Measurements from ENCODE around the gene FADS1.

The FADS1 gene

GRCh38 chr11:61844909-61845565 is 28.2 kb upstream of the FADS1 start:
- peak; percentile 75 for DNase-seq

- DNase-seq, result no peak
Measured at GRCh38 chr11:61842528-61842820, 25.7 kb upstream of the FADS1 start.

GRCh38 chr11:61841636-61842527 is 25.1 kb upstream of the FADS1 start:
- no peak for DNase-seq

GRCh38 chr11:61840371-61840770 is 23.6 kb upstream of the FADS1 start:
- DNase-seq, result no peak

GRCh38 chr11:61839742-61840141 is 22.9 kb upstream of the FADS1 start:
- DNase-seq, result no peak

GRCh38 chr11:61838921-61839320 is 22.1 kb upstream of the FADS1 start:
- no peak for DNase-seq

GRCh38 chr11:61838501-61838900 is 21.7 kb upstream of the FADS1 start:
- no peak for DNase-seq

- DNase-seq, result no peak
Measured at GRCh38 chr11:61837411-61838005, 20.7 kb upstream of the FADS1 start.

- DNase-seq, result no peak
Measured at GRCh38 chr11:61836193-61836592, 19.4 kb upstream of the FADS1 start.

GRCh38 chr11:61834278-61835048 is 17.7 kb upstream of the FADS1 start:
- DNase-seq, result peak; percentile 84

GRCh38 chr11:61833926-61834277 is 17.1 kb upstream of the FADS1 start:
- no peak for DNase-seq

GRCh38 chr11:61833471-61833870 is 16.7 kb upstream of the FADS1 start:
- DNase-seq, result no peak

GRCh38 chr11:61832754-61833153 is 16.0 kb upstream of the FADS1 start:
- no peak for DNase-seq

- DNase-seq, result no peak
Measured at GRCh38 chr11:61832207-61832606, 15.4 kb upstream of the FADS1 start.

- no peak for DNase-seq
Measured at GRCh38 chr11:61830237-61831105, 13.7 kb upstream of the FADS1 start.

GRCh38 chr11:61829806-61830205 is 13.0 kb upstream of the FADS1 start:
- no peak for DNase-seq

- peak; percentile 63 for DNase-seq
Measured at GRCh38 chr11:61828629-61829407, 12.0 kb upstream of the FADS1 start.

GRCh38 chr11:61828379-61828628 is 11.5 kb upstream of the FADS1 start:
- peak; percentile 40 for DNase-seq

GRCh38 chr11:61827571-61828378 is 11.0 kb upstream of the FADS1 start, which contains the start of gene FADS2:
FADS2 (plus strand) TSS chr11:61828300; CDS start chr11:61828391, 91 bp downstream.
- peak; percentile 98 for DNase-seq

- peak; percentile 71 for DNase-seq
Measured at GRCh38 chr11:61826930-61827570, 10.2 kb upstream of the FADS1 start.

Measured in femur (tissue), 1 donor.